NT2/D1 (cell line): ENCODE data around the gene SLC41A1.
A peak's percentile ranks its signal among the peaks of the same experiment; 100 is the strongest.

Source experiments
- DNase-seq: peaks from one replicate; pipeline ENCODE4 v3.0.0-alpha.2; 2011; ENCODE audit warnings: low read depth, low spot score
- H3K27me3 ChIP-seq: 2 replicates; pipeline ENCODE4 v1.6.0; 2011; ENCODE audit warnings: mild to moderate bottlenecking; ENCODE audit not compliant: insufficient read length, insufficient read depth
- H3K36me3 ChIP-seq: 2 replicates; pipeline ENCODE4 v1.6.1; 2011; ENCODE audit warnings: mild to moderate bottlenecking, low read length, mixed read lengths; ENCODE audit not compliant: insufficient read depth, insufficient read length
- H3K4me1 ChIP-seq: 2 replicates; pipeline ENCODE4 v1.5.1; 2011; ENCODE audit not compliant: insufficient read depth, insufficient read length
- H3K4me3 ChIP-seq: 2 replicates; pipeline ENCODE4 v1.5.1; 2011; ENCODE audit warnings: low read depth; ENCODE audit not compliant: insufficient read length
- H3K9ac ChIP-seq: 2 replicates; pipeline ENCODE4 v1.6.0; 2011; ENCODE audit warnings: low read depth; ENCODE audit not compliant: insufficient read length
- H3K9me3 ChIP-seq: 2 replicates; pipeline ENCODE4 v1.5.1; 2011; ENCODE audit warnings: mild to moderate bottlenecking, low read length; ENCODE audit not compliant: insufficient read depth
- SUZ12 ChIP-seq: IDR thresholded peaks from 2 replicates; pipeline ENCODE4 v1.6.1; 2011; ENCODE audit not compliant: insufficient read length, insufficient read depth; ENCODE audit errors: extremely low read depth
- YY1 ChIP-seq: IDR thresholded peaks from 2 replicates; pipeline ENCODE4 v1.6.1; 2011; ENCODE audit not compliant: insufficient read length, insufficient read depth
- ZNF274 ChIP-seq: IDR thresholded peaks from 2 replicates; pipeline ENCODE4 v1.6.1; 2011; ENCODE audit warnings: mild to moderate bottlenecking, low read depth, low read length

Gene SLC41A1

GRCh38 chr1:205813755-205814058 lies 709 bp upstream of the SLC41A1 start:
- Histone ChIP-seq H3K4me1 (peaks cover 23% of the 10 kb centered on the region), H3K9me3 (no peaks in the 10 kb centered on the region), H3K9ac (peak overlapping the region; percentile 86), H3K27me3 (peaks cover 8% of the 10 kb centered on the region), H3K36me3 (peaks cover 21% of the 10 kb centered on the region), H3K4me3 (peak overlapping the region; percentile 78)
- DNase-seq = no peak
- TF ChIP-seq ZNF274 (no peak), YY1 (no peak), SUZ12 (no peak)

- no peak for DNase-seq
- Histone ChIP-seq H3K9me3 (no peaks in the 10 kb centered on the region), H3K4me1 (peaks cover 24% of the 10 kb centered on the region), H3K4me3 (peak overlapping the region; percentile 78), H3K27me3 (peaks cover 8% of the 10 kb centered on the region), H3K9ac (peak overlapping the region; percentile 74), H3K36me3 (peaks cover 32% of the 10 kb centered on the region)
- no peak for TF ChIP-seq ZNF274
These were observed 624 bp downstream of the SLC41A1 start for GRCh38 chr1:205812271-205812877.

- H3K36me3 ChIP-seq = peaks cover 38% of the 10 kb centered on the region
- DNase-seq = no peak
- peak overlapping the region; percentile 66 for H3K9ac ChIP-seq
- peaks cover 24% of the 10 kb centered on the region for H3K4me1 ChIP-seq
- H3K27me3 ChIP-seq = peaks cover 8% of the 10 kb centered on the region
- H3K9me3 ChIP-seq = no peaks in the 10 kb centered on the region
- TF ChIP-seq SUZ12 (no peak), ZNF274 (no peak), YY1 (no peak)
- peak overlapping the region; percentile 78 for H3K4me3 ChIP-seq
These were observed 1.3 kb downstream of the SLC41A1 start for GRCh38 chr1:205811660-205812059.

GRCh38 chr1:205810448-205811157 lies 2.4 kb downstream of the SLC41A1 start:
- Histone ChIP-seq H3K27me3 (peaks cover 8% of the 10 kb centered on the region), H3K36me3 (peaks cover 48% of the 10 kb centered on the region), H3K4me1 (peaks cover 24% of the 10 kb centered on the region), H3K9me3 (no peaks in the 10 kb centered on the region), H3K4me3 (no peak overlapping the region), H3K9ac (no peak overlapping the region)
- DNase-seq = no peak
- TF ChIP-seq SUZ12 (no peak), YY1 (no peak), ZNF274 (no peak)

GRCh38 chr1:205809942-205810345 lies 3.1 kb downstream of the SLC41A1 start:
- DNase-seq = no peak
- H3K4me3 ChIP-seq = no peak overlapping the region
- peaks cover 24% of the 10 kb centered on the region for H3K4me1 ChIP-seq
- TF ChIP-seq ZNF274 = no peak
- no peak for TF ChIP-seq YY1
- no peak for TF ChIP-seq SUZ12
- peaks cover 54% of the 10 kb centered on the region for H3K36me3 ChIP-seq
- no peaks in the 10 kb centered on the region for H3K9me3 ChIP-seq
- peaks cover 8% of the 10 kb centered on the region for H3K27me3 ChIP-seq
- peak overlapping the region; percentile 5 for H3K9ac ChIP-seq

- Histone ChIP-seq H3K36me3 (peaks cover 58% of the 10 kb centered on the region), H3K27me3 (peaks cover 5% of the 10 kb centered on the region), H3K4me1 (peaks cover 24% of the 10 kb centered on the region), H3K4me3 (no peak overlapping the region), H3K9me3 (no peaks in the 10 kb centered on the region), H3K9ac (peak overlapping the region; percentile 5)
- DNase-seq = no peak
- TF ChIP-seq SUZ12 (no peak), YY1 (no peak), ZNF274 (no peak)
These were observed 3.5 kb downstream of the SLC41A1 start for GRCh38 chr1:205809469-205809868.

- H3K27me3 ChIP-seq = no peaks in the 10 kb centered on the region
- no peak overlapping the region for H3K9ac ChIP-seq
- peaks cover 71% of the 10 kb centered on the region for H3K36me3 ChIP-seq
- H3K9me3 ChIP-seq = no peaks in the 10 kb centered on the region
- no peak overlapping the region for H3K4me3 ChIP-seq
- no peak for DNase-seq
- TF ChIP-seq YY1 (no peak), SUZ12 (no peak), ZNF274 (no peak)
- H3K4me1 ChIP-seq = peaks cover 8% of the 10 kb centered on the region
These were observed 7.8 kb downstream of the SLC41A1 start for GRCh38 chr1:205805082-205805711.

GRCh38 chr1:205804605-205805004 lies 8.4 kb downstream of the SLC41A1 start:
- no peak overlapping the region for H3K4me3 ChIP-seq
- H3K9ac ChIP-seq = no peak overlapping the region
- peaks cover 71% of the 10 kb centered on the region for H3K36me3 ChIP-seq
- no peak for DNase-seq
- peaks cover 4% of the 10 kb centered on the region for H3K4me1 ChIP-seq
- no peaks in the 10 kb centered on the region for H3K27me3 ChIP-seq
- TF ChIP-seq YY1 (no peak), SUZ12 (no peak), ZNF274 (no peak)
- no peaks in the 10 kb centered on the region for H3K9me3 ChIP-seq
